IPS DF 19.7 (cell line): Measurements from ENCODE around the gene PON3.
"Not testable (repeated sequence)": the region's sequence is repeated elsewhere in the genome, so short reads cannot be mapped to it uniquely, and the experiment has no call there.

Experiments used
- DNase-seq: peaks from one replicate; pipeline ENCODE4 v3.0.0-alpha.2; 2013; ENCODE audit warnings: low read depth, low spot score

The PON3 gene

GRCh38 chr7:95412075-95412474, 15.9 kb upstream of the PON3 start:
- DNase-seq = no peak

GRCh38 chr7:95411666-95412065, 15.5 kb upstream of the PON3 start:
- no peak for DNase-seq

- DNase-seq = no peak
Measured at GRCh38 chr7:95411036-95411435, 14.9 kb upstream of the PON3 start.

GRCh38 chr7:95407751-95408150, 11.6 kb upstream of the PON3 start:
- DNase-seq = no peak

GRCh38 chr7:95405800-95406199, 9.6 kb upstream of the PON3 start:
- no peak for DNase-seq

GRCh38 chr7:95405208-95405607, 9.0 kb upstream of the PON3 start:
- no peak for DNase-seq

- DNase-seq = no peak
Measured at GRCh38 chr7:95404316-95404865, 8.2 kb upstream of the PON3 start.

GRCh38 chr7:95398155-95398940, 2.2 kb upstream of the PON3 start:
- no peak for DNase-seq

- DNase-seq = no peak
Measured at GRCh38 chr7:95397381-95397780, 1.2 kb upstream of the PON3 start.

- no peak for DNase-seq
Measured at GRCh38 chr7:95395755-95396135, 430 bp downstream of the PON3 start.

GRCh38 chr7:95394370-95394769, 1.8 kb downstream of the PON3 start:
- DNase-seq = no peak

GRCh38 chr7:95391761-95392160, 4.4 kb downstream of the PON3 start:
- no peak for DNase-seq

- no peak for DNase-seq
Measured at GRCh38 chr7:95389516-95389915, 6.7 kb downstream of the PON3 start.

GRCh38 chr7:95379457-95379856, 16.7 kb downstream of the PON3 start:
- DNase-seq = not testable (repeated sequence)

- no peak for DNase-seq
Measured at GRCh38 chr7:95376632-95377400, 19.4 kb downstream of the PON3 start.

GRCh38 chr7:95375591-95376257, 20.5 kb downstream of the PON3 start:
- DNase-seq = no peak

GRCh38 chr7:95373323-95373722, 22.9 kb downstream of the PON3 start:
- no peak for DNase-seq

- no peak for DNase-seq
Measured at GRCh38 chr7:95368235-95368634, 27.9 kb downstream of the PON3 start.

- DNase-seq = no peak
Measured at GRCh38 chr7:95367606-95368005, 28.6 kb downstream of the PON3 start.

- no peak for DNase-seq
Measured at GRCh38 chr7:95365151-95365550, 31.0 kb downstream of the PON3 start.

- DNase-seq = no peak
Measured at GRCh38 chr7:95357623-95358022, 38.6 kb downstream of the PON3 start.

- DNase-seq = peak; percentile 45
Measured at GRCh38 chr7:95342642-95343307, 53.4 kb downstream of the PON3 start.
